OCI-LY7 (cell line): ENCODE results near the gene FUZ. TPM values are rescaled to one million over a fixed set of nuclear protein-coding genes. Genes with fewer than 3 reads are reported as not detected.

ENCODE experiments used
- Bru-seq: library from RNA; stranded (reverse); fragments of 400-500 nt; gene quantifications from one replicate; lab custom pipeline; 2021; lab: Mats Ljungman, UMichigan
- BruChase-seq, 2 experiments: library from RNA; stranded (reverse); fragments of 400-500 nt; gene quantifications; one replicate each; lab custom pipeline; 2021; lab: Mats Ljungman, UMichigan
- BruUV-seq: library from RNA; stranded (reverse); fragments of 400-500 nt; replicated peaks from 2 replicates; lab custom pipeline; 2021; lab: Mats Ljungman, UMichigan
- CTCF ChIA-PET: fragments of 300-600 bp; sonication (Branson Sonifier 250); formaldehyde crosslinking; loops from one replicate; lab custom pipeline; 2022; ENCODE audit warnings: antibody characterized with exemption; ENCODE audit not compliant: unreplicated experiment; lab: Charles Lee
- POLR2A ChIA-PET: fragments of 300-600 bp; sonication (Branson Sonifier 250); formaldehyde crosslinking; loops from one replicate; lab custom pipeline; 2022; ENCODE audit warnings: antibody characterized with exemption; lab: Charles Lee
- DNase-seq: peaks from one replicate; pipeline ENCODE4 v3.0.0-alpha.2; 2015; ENCODE audit warnings: low spot score
- H2AFZ ChIP-seq: fragments of 200-600 bp; sonication (generic), shearing (Covaris generic); 2 replicates; pipeline ENCODE4 v1.6.1; 2014; ENCODE audit warnings: mild to moderate bottlenecking, antibody characterized with exemption, low read length, moderate library complexity
- H3K27ac ChIP-seq: fragments of 200-600 bp; sonication (generic); 2 replicates; pipeline ENCODE4 v1.5.1; 2014; ENCODE audit warnings: mixed run types, low read depth, mild to moderate bottlenecking, moderate library complexity, low read length, inconsistent platforms; ENCODE audit not compliant: poor library complexity, severe bottlenecking
- H3K36me3 ChIP-seq: fragments of 200-600 bp; sonication (generic); 2 replicates; pipeline ENCODE4 v1.6.1; 2014; ENCODE audit warnings: mild to moderate bottlenecking, antibody characterized with exemption, low read length, moderate library complexity, mixed read lengths; ENCODE audit not compliant: insufficient read depth
- H3K4me1 ChIP-seq: fragments of 200-600 bp; sonication (generic); 2 replicates; pipeline ENCODE4 v1.5.1; 2014; ENCODE audit warnings: mild to moderate bottlenecking, low read length; ENCODE audit not compliant: insufficient read depth, poor library complexity, severe bottlenecking
- H3K4me2 ChIP-seq: fragments of 200-600 bp; sonication (generic); 2 replicates; pipeline ENCODE4 v1.6.1; 2014; ENCODE audit warnings: mild to moderate bottlenecking, low read length
- H3K4me3 ChIP-seq: fragments of 200-600 bp; sonication (generic); 2 replicates; pipeline ENCODE4 v1.5.1; 2014; ENCODE audit warnings: mild to moderate bottlenecking, low read depth, low read length; ENCODE audit not compliant: poor library complexity, severe bottlenecking
- H3K79me2 ChIP-seq: fragments of 200-600 bp; sonication (generic); 2 replicates; pipeline ENCODE4 v1.6.1; 2016; ENCODE audit warnings: low read depth, mild to moderate bottlenecking, low read length, moderate library complexity, mixed read lengths; ENCODE audit not compliant: insufficient read depth
- H3K9me2 ChIP-seq: fragments of 200-600 bp; sonication (generic); 2 replicates; pipeline ENCODE4 v1.6.1; 2016; ENCODE audit warnings: mild to moderate bottlenecking, low read length, mixed read lengths; ENCODE audit not compliant: insufficient read depth
- H3K9me3 ChIP-seq: fragments of 200-600 bp; sonication (generic); 2 replicates; pipeline ENCODE4 v1.6.1; 2014; ENCODE audit warnings: mild to moderate bottlenecking, mixed run types, low read length, mixed read lengths
- H4K20me1 ChIP-seq: fragments of 200-600 bp; sonication (generic); 2 replicates; pipeline ENCODE4 v1.6.1; 2014; ENCODE audit warnings: mild to moderate bottlenecking, antibody characterized with exemption, low read length, moderate library complexity, mixed read lengths; ENCODE audit not compliant: insufficient read depth
- EZH2phosphoT487 ChIP-seq: fragments of 200-600 bp; sonication (generic); IDR thresholded peaks from 2 replicates; pipeline ENCODE4 v1.6.1; 2018; ENCODE audit warnings: low read depth, borderline replicate concordance, mild to moderate bottlenecking, mixed run types, antibody characterized with exemption, low read length, moderate library complexity, mixed read lengths
- intact Hi-C: fragments of 100-400 bp; cut with micrococcal nuclease; formaldehyde crosslinking; loops from one replicate; pipeline ENCODE4 v1.10.0; 2022; ENCODE audit not compliant: unreplicated experiment
- long read RNA-seq: library from polyadenylated mRNA; stranded (forward); transcript quantifications from one replicate; pipeline ENCODE4 v2.0.0, GENCODE V29; 2022
- total RNA-seq, 2 experiments: library from RNA; depleted of rRNA in 1 of 2; stranded (reverse); fragments of >200 nt in 1 of 2; shearing (Covaris generic) in 1 of 2; gene quantifications; 2 replicates each; pipeline ENCODE4 v1.2.3, GENCODE V29; 2014 to 2022
- TF ChIP-seq, protein P1 (sequence below): fragments of 200-600 bp; sonication (generic); conservative IDR thresholded peaks from 2 replicates; pipeline ENCODE4 v1.5.1; 2014; ENCODE audit warnings: mild to moderate bottlenecking, antibody characterized with exemption, low read length, moderate library complexity, mixed read lengths

The FUZ gene, protein sequence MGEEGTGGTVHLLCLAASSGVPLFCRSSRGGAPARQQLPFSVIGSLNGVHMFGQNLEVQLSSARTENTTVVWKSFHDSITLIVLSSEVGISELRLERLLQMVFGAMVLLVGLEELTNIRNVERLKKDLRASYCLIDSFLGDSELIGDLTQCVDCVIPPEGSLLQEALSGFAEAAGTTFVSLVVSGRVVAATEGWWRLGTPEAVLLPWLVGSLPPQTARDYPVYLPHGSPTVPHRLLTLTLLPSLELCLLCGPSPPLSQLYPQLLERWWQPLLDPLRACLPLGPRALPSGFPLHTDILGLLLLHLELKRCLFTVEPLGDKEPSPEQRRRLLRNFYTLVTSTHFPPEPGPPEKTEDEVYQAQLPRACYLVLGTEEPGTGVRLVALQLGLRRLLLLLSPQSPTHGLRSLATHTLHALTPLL
- 33.6 and 35.1 TPM in 2 replicates for total RNA-seq (2014; rRNA removed; shearing (Covaris generic))
- total RNA-seq (2022): 28.1 and 34.6 TPM in 2 replicates
- Bru-seq, nascent RNA: percentile 54 among the genes with signal in this experiment
- percentile 57 among the genes with signal in this experiment for BruChase-seq, experiment 1, labeled RNA remaining after a 6-hour chase
- percentile 57 among the genes with signal in this experiment for BruChase-seq, experiment 2, labeled RNA remaining after a 2-hour chase
- long read RNA-seq, partial matches to known transcripts: 0 of 7 reads
- long read RNA-seq, other reads (novel, unspliced or antisense): 5 of 7 reads

DNA sequence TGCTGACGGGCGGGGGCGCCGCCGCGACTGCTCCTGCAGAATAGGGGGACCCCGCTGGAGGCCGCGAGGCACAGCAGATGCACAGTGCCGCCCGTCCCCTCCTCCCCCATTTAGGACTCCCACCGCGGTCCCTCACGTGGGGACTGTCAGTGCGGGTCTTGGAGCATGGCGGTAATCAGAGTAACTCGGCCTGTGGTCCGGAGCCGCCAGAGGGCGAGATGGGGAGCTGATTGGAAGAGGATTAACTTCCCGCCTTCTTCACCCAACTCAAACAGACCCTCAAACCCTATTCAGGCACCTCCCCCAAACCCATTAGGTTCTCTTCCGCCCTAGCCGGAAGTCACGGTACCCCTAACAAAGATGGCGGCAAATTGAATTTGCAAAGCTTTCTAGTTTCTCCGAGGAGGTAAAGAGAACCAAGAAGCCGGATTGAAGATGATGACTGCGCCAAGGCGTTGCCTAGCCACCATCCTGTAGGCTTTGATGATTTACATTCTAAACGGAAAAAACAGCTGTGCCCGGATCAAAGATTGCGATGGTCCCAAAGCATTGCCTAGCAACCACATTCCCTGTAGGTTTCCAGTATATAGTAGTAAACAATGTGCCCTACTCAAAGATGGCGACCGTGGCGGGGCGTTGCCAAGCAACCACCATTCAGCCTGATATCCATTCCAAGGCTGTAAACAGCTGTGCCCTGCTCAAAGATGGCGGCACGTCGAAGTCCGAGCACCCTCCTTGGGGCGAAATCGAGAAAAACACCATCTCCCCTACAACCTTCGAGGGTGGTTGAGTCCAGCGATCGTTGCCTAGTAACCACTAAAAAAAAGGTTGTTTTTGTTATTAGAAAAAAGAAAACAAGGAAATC lies at the start of gene FUZ:
Gene FUZ (minus strand): TSS at position 296 of the 865 bp plus-strand sequence. CDS start 186 bp downstream, at position 110.
- BruUV-seq: no TSS peak
- H3K27ac ChIP-seq: peak within 1 kb of the TSS; percentile 61
- ChIA-PET POLR2A (interaction anchor here (0.6 to 1.5 kb wide), 4 partner anchors 10 to 41 kb away, joined by 3 read pairs; no protein-coding TSS in a partner anchor), CTCF (interaction anchor here (0.6 kb wide), 2 partner anchors 49 to 165 kb away, joined by 4 to 5 read pairs; no protein-coding TSS in a partner anchor)
- peak within 1 kb of the TSS; percentile 76 for H2AFZ ChIP-seq
- intact Hi-C loops: loop anchor here (2.0 kb wide), 2 partner anchors 54 to 64 kb away; partner anchors contain the start of genes AKT1S1, PNKP and TBC1D17
- no peaks in the 10 kb centered on the region for H3K9me3 ChIP-seq
- H3K79me2 ChIP-seq: no peaks in the 10 kb centered on the region; the same call in 1 of the 2 replicates
- H3K4me1 ChIP-seq: peaks cover 49% of the 10 kb centered on the region
- H3K4me2 ChIP-seq: peak within 1 kb of the TSS; percentile 85
- no peaks in the 10 kb centered on the region for H4K20me1 ChIP-seq
- no peaks in the 10 kb centered on the region for H3K9me2 ChIP-seq
- peak; percentile 99 for DNase-seq
- H3K36me3 ChIP-seq: peaks cover under 1% of the 10 kb centered on the region; the same call in 1 of the 2 replicates
- TF ChIP-seq EZH2phosphoT487: no peak
- TF ChIP-seq, protein P1, sequence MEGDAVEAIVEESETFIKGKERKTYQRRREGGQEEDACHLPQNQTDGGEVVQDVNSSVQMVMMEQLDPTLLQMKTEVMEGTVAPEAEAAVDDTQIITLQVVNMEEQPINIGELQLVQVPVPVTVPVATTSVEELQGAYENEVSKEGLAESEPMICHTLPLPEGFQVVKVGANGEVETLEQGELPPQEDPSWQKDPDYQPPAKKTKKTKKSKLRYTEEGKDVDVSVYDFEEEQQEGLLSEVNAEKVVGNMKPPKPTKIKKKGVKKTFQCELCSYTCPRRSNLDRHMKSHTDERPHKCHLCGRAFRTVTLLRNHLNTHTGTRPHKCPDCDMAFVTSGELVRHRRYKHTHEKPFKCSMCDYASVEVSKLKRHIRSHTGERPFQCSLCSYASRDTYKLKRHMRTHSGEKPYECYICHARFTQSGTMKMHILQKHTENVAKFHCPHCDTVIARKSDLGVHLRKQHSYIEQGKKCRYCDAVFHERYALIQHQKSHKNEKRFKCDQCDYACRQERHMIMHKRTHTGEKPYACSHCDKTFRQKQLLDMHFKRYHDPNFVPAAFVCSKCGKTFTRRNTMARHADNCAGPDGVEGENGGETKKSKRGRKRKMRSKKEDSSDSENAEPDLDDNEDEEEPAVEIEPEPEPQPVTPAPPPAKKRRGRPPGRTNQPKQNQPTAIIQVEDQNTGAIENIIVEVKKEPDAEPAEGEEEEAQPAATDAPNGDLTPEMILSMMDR: peak; percentile 71
- peak within 1 kb of the TSS; percentile 69 for H3K4me3 ChIP-seq

DNA sequence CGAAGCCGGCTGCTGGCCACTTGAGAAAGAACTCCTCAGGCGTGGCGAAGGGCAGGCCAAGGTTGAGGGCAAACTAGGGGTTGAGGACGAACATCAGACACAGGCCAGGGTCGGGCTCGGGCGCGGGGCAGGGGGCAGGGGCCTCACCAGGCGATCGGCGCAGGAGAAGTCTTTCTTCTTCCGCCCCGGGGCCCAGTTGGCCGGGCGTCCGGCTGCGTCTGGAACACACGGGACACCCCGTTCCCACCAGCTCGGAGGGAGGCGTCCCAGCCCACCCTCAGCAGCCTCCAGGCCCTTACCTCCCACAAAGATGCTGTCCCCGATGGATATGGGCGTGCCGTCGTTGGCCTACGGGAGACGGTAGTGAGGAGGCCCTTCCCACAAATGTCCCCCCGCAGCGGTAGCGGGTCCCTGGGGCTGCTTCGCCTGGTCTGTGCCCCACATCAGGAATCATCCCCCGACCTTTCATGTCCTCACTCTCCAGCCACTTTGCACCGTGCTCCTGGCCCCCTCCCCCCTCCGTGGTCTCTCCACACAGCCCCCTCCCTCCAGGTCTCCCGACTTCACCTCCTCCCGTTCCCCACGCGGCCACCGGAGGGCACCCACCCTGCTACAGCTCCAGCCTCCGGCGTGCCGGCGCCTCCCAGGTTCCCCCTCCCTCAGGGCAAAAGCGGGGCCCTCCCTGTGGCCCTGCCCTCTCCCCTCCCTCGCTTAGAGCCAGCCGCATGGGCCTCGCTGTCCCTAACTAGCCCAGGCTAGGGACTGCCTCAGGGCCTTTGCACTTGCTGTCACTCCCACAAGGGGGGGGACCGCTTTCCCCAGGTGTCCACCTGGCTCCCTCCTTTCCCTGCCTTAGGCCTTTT lies 49.5 kb upstream of the FUZ start:
- Histone ChIP-seq H3K27ac (no peak overlapping the region), H3K79me2 (peaks cover 28% of the 10 kb centered on the region; the same call in 1 of the 2 replicates), H2AFZ (no peak overlapping the region), H3K9me3 (no peaks in the 10 kb centered on the region), H3K4me1 (peaks cover 23% of the 10 kb centered on the region), H4K20me1 (peaks cover 10% of the 10 kb centered on the region; the same call in 1 of the 2 replicates), H3K4me3 (no peak overlapping the region), H3K9me2 (no peaks in the 10 kb centered on the region), H3K36me3 (peaks cover 73% of the 10 kb centered on the region), H3K4me2 (no peak overlapping the region)
- no peak for TF ChIP-seq EZH2phosphoT487
- TF ChIP-seq, protein P1: peak; percentile 71
- ChIA-PET CTCF (interaction anchor here (0.6 kb wide), 1 partner anchor 50 kb away, joined by 5 read pairs; the partner anchor contains the start of gene FUZ), POLR2A (interaction anchor here (0.5 kb wide), 1 partner anchor 19 kb away, joined by 3 read pairs; no protein-coding TSS in a partner anchor)
- no TSS peak for BruUV-seq
- intact Hi-C loops: no loop called here
- peak; percentile 43 for DNase-seq
